Skin of body (tissue), 3 donors: ENCODE data around the gene FAM186B. TPM values are rescaled to one million over a fixed set of nuclear protein-coding genes. Genes with fewer than 3 reads are reported as not detected.
A peak's percentile ranks its signal among the peaks of the same experiment; 100 is the strongest.

Experiments
- DNase-seq: peaks from one replicate; lab custom pipeline; 2025; lab: John Stamatoyannopoulos, UW
- small RNA-seq: library from RNA; depleted of rRNA; stranded (forward); fragments of <200 nt; gene quantifications from one replicate; pipeline ENCODE3, GENCODE V24; 2014; ENCODE audit warnings: low replicate concordance
- total RNA-seq: library from RNA; depleted of rRNA; stranded (reverse); fragments of >200 nt; gene quantifications from one replicate; pipeline ENCODE4 v1.2.3, GENCODE V29; 2014

FAM186B gene
- total RNA-seq, 1 donor from 2014 or later, result 0.59 TPM

DNA sequence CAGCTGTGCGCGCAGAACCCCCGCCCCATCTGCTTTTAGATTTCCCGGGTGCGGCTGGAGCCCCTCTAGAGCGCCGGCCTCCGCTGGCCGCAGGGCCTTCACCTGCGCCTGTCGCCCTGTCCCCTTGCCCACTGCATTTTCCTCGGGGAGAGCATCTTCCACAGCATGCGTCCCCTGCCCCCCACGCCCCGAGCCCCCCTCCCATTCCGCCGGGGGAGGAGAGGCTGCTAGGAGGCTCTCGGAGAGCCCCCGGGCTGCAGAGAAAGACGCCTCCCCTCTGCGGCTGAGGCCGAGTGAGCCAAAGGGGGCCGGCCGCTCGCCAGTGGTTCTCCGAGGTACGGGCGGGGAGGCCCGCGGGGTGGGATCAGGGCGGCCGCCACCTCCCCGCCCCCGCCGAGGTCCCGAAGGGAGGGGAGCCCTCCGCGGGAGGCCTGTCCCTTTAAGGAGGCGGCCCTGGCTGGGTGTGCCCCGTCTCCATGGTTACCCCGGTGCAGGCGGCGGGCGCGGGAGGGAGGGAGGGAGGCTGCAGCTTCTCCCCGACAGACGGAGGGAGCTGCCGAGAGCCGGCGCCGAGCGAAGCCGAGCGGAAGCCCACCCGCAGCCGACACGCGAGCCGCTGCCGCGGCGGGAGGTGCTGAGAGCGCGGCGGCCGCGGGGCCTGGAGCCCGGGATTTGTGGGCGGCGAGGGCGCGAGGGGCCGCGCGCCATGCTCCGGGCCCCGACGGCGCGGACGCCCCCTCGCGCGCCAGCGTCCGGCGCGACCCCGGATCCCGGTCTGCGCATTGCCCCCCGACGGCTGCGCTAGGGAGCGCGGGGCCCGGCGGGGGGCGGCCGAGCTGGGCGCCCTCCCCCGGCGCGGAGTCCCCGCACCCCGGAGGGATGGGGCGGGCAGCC lies 66.7 kb downstream of the FAM186B start, which contains the start of gene KCNH3:
TSS of gene KCNH3 (plus strand) at position 521 of the 894 bp plus-strand sequence. CDS start 387 bp downstream, outside the sequence.
- DNase-seq, result peak; percentile 45

DNA sequence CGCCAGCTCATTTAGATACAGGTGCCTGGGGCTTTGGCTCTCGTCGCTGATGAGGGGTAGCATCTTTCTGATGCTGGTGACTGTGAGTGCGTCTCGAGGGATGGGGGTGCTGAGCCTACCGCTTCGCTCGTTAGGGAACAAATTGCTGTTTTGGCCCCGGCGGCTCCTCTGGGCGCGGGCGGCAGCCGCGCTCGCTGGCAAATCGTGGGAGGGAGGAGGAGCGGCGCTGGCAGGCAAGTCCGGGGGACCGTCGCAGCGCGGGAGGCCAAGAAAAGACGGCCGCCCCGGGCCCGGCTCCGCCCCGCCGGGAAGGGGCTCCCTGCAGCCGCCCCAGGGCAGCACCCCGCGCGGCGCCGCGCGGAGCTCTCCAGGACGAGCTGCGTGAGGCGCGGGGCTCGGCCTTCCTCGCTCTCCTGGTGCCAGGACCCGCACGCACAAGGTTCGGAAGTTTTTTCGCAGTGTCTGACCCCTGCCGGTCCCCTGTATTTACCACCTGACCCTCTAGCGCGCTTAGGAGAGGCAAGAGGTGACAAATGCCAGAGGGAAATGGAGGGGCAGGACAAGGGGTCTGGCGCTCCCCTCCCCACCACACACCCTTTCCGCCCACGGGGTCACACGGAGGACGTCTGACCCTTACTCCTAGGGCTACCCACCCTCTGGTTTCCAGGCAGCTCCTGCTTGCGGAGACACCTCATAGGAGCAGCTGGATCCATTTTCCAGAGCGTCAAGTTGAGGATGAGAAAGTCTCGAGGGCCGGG lies 67.5 kb downstream of the FAM186B start:
- no peak for DNase-seq

Small RNA genes within 50 kb of the gene (small RNA-seq; reads per million reads assigned to genes)
- gene HIGD1AP9 (not detected), gene POLR2KP1 (not detected), gene RNU6-834P (not detected)

Other genes starting within 250 kb of the FAM186B start
- 24.6 TPM for gene SPATS2, start 238.2 kb downstream of the FAM186B start, total RNA-seq
- gene KCNH3, start 66.6 kb downstream of the FAM186B start, total RNA-seq, result 0.49 TPM
- gene MCRS1, start 37.5 kb downstream of the FAM186B start, total RNA-seq, result 21.6 TPM
- gene PRPF40B, start 17.9 kb upstream of the FAM186B start, total RNA-seq, result 10.4 TPM
- 24.1 TPM for gene FMNL3, start 101.8 kb upstream of the FAM186B start, total RNA-seq
- gene TMBIM6, start 135.9 kb upstream of the FAM186B start, total RNA-seq, result 228 TPM
- gene NCKAP5L, start 222.8 kb upstream of the FAM186B start, total RNA-seq, result 9.7 TPM
- 2.2 TPM for gene BCDIN3D, start 237.5 kb upstream of the FAM186B start, total RNA-seq